Adipose tissue (tissue), 3 donors: Measurements from ENCODE around the gene MBOAT7. TPM values are rescaled to one million over a fixed set of nuclear protein-coding genes. Genes with fewer than 3 reads are reported as not detected.
A peak's percentile ranks its signal among the peaks of the same experiment; 100 is the strongest.
"Not testable (repeated sequence)": the region's sequence is repeated elsewhere in the genome, so short reads cannot be mapped to it uniquely, and the experiment has no call there.

ENCODE experiments used
- H3K27ac ChIP-seq: one replicate; pipeline ENCODE4 v1.5.1; 2013; ENCODE audit warnings: low read depth, low read length
- WGBS, 3 donors: extraction: QIAGEN DNeasy Blood & Tissue Kit; methylation state at CpG; one replicate each; pipeline ENCODE4 v1.1.7; 2013; 5-methylcytosine and 5-hydroxymethylcytosine counted together
- polyA plus RNA-seq, 3 donors: library from polyadenylated mRNA; stranded (reverse); fragments of 200-250 nt; gene quantifications; one replicate each; pipeline ENCODE4 v1.2.3, GENCODE V29; 2013
- donor health status: healthy with polysubstance abuse.
- donor health status: Bipolar disorder and iron deficiency.
- donor health status: healthy.

The MBOAT7 gene
- polyA plus RNA-seq, 3 donors = 18.8 to 32.0 (median 27.5) TPM

DNA sequence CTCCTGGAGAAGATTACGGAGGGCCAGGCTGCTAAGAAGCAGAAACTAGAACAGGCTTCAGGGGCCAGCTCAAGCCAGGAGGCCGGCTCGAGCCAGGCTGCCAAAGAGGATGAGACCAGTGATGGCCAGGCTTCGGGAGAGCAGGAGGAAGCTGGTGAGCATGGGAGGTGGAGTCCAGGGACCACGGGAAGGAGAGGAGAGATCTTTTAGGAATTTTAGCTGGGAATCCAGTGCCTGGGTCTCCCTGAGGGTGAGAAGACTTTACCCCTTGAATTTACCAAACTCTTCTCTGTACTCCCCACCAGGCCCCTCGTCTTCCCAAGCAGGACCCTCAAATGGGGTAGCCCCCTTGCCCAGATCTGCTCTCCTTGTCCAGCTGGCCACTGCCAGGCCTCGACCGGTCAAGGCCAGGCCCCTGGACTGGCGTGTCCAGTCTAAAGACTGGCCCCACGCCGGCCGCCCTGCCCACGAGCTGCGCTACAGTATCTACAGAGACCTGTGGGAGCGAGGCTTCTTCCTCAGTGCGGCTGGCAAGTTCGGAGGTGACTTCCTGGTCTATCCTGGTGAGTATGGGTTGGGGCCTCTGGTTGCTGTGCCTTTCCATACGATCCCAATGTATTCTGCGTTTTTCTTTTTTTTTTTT lies 2.6 kb upstream of the MBOAT7 start:
- 60 to 66% (median 65%) methylated on average over 19 of the region's 19 CpGs for WGBS, 3 donors
- peak overlapping the region; percentile 80 for H3K27ac ChIP-seq

- WGBS, 3 donors = 1% methylated on average over 69 to 77 of the region's 77 CpGs
- H3K27ac ChIP-seq = peak within 1 kb of the TSS; percentile 82
Measured at GRCh38 chr19:54191011-54191810, 1.8 kb upstream of the MBOAT7 start, which contains the start of gene TSEN34. Gene TSEN34 (plus strand): TSS chr19:54191308. CDS start chr19:54191365, 57 bp downstream.

GRCh38 chr19:54190503-54191010 lies 1.2 kb upstream of the MBOAT7 start:
- 0% methylated on average over 49 to 56 of the region's 56 CpGs for WGBS, 3 donors
- H3K27ac ChIP-seq = peak overlapping the region; percentile 82

DNA sequence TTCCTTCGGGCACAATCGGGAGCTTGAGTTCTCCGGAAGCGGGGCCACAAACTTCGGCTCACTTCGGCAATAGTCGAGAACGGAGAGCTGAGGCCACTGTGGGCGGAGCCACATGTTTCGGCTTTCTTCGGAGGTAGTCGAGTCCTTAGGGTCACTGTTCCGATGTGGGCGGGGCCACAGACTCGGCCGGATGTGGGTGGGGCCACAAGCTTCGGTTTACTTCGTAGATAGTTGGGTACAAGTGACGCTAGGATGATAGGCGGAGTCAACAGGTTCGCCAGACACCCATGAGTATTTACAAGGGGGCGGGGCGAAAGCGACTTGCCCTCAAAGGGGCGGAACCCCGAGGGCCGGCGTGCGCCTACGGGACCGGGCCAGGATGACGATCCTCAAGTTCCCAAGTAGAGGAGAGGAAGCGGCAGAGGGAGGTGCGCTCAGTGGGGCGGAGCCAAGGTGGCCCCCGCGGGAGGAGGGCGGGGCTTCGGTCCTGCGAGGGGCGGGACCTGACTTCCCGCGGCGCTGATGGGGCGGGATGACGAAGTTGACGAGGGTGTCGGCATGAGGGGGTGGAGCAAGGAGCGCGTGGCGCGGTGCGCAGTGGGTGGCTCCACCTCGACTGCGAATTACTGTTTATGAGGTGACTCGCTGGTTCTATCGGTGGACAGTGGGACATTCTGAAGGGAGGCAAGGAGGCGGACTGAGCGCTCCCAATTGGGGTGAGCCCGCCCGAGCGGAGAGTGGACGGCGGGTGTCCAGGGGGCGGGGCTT lies 539 bp upstream of the MBOAT7 start:
- WGBS, 3 donors = 0 to 1% (median 0%) methylated on average over 60 to 65 of the region's 65 CpGs

DNA sequence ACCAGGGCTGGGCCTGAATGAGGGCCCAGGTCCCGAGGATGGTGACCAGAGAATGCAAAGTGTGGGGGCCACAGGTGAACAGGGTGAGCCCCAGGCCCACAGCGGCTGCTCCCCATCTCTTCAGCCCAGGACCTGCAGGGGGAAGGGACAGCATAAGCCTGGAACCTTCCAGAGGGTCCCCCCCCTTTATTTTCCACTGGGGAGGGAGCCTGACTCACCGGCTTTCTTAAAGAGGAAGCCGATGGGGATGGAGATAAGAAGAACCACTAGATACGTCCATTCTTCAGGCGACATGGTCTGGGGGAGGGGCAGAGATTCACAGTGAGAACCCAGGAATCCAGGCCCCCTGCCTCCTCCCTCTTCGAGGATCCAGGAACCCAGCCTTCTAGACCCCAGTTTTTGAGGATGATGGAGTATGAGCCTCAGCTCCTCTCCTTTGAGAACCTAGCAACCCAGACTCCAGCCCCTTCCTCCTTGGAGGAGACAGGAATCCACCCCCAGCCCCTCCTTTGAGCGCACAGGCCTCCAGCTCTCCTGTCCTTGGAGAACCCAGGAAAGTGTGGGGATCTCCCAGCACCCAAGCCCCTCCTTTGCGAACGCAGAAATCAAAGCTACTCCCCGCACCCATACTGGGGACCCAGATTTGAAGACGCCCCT lies 1.0 kb downstream of the MBOAT7 start:
- WGBS, 3 donors = 15 to 24% (median 18%) methylated on average over 12 of the region's 12 CpGs
- no peak overlapping the region for H3K27ac ChIP-seq

More for the DNA sequence above, 539 bp upstream of the MBOAT7 start:
- peak overlapping the region; percentile 82 for H3K27ac ChIP-seq

- H3K27ac ChIP-seq = no peak overlapping the region
Measured at GRCh38 chr19:54186934-54187381, 2.4 kb downstream of the MBOAT7 start.

GRCh38 chr19:54186351-54186750 lies 3.0 kb downstream of the MBOAT7 start:
- H3K27ac ChIP-seq = no peak overlapping the region
- WGBS, 3 donors = 59 to 89% (median 84%) methylated on average over 8 of the region's 8 CpGs

More at GRCh38 chr19:54186934-54187381, 2.4 kb downstream of the MBOAT7 start:
- WGBS, 3 donors = 46 to 86% (median 82%) methylated on average over 11 of the region's 11 CpGs

- 41 to 86% (median 83%) methylated on average over 11 of the region's 11 CpGs for whole genome bisulfite sequencing, 3 donors
- no peak overlapping the region for H3K27ac ChIP-seq
Measured at GRCh38 chr19:54183431-54183830, 5.9 kb downstream of the MBOAT7 start.

- WGBS, 3 donors = 84 to 89% (median 85%) methylated on average over 3 of the region's 3 CpGs
- H3K27ac ChIP-seq = not testable (repeated sequence)
Measured at GRCh38 chr19:54181894-54182293, 7.5 kb downstream of the MBOAT7 start.

- no peak overlapping the region for H3K27ac ChIP-seq
- WGBS, 3 donors = 91 to 96% (median 96%) methylated on average over 28 to 37 of the region's 37 CpGs
Measured at GRCh38 chr19:54180691-54181091, 8.7 kb downstream of the MBOAT7 start.

GRCh38 chr19:54179921-54180461 lies 9.4 kb downstream of the MBOAT7 start:
- H3K27ac ChIP-seq = no peak overlapping the region

GRCh38 chr19:54179262-54179852 lies 10.0 kb downstream of the MBOAT7 start:
- WGBS, 3 donors = 74 to 88% (median 79%) methylated on average over 10 of the region's 10 CpGs
- H3K27ac ChIP-seq = no peak overlapping the region

More at GRCh38 chr19:54179921-54180461, 9.4 kb downstream of the MBOAT7 start:
- WGBS, 3 donors = 33 to 64% (median 58%) methylated on average over 10 of the region's 10 CpGs

- WGBS, 3 donors = 70 to 84% (median 80%) methylated on average over 23 of the region's 23 CpGs
- no peak overlapping the region for H3K27ac ChIP-seq
Measured at GRCh38 chr19:54178581-54179261, 10.7 kb downstream of the MBOAT7 start.

GRCh38 chr19:54173951-54174834 lies 15.2 kb downstream of the MBOAT7 start:
- H3K27ac ChIP-seq = no peak overlapping the region
- WGBS, 3 donors = 74 to 76% (median 75%) methylated on average over 19 to 25 of the region's 25 CpGs

DNA sequence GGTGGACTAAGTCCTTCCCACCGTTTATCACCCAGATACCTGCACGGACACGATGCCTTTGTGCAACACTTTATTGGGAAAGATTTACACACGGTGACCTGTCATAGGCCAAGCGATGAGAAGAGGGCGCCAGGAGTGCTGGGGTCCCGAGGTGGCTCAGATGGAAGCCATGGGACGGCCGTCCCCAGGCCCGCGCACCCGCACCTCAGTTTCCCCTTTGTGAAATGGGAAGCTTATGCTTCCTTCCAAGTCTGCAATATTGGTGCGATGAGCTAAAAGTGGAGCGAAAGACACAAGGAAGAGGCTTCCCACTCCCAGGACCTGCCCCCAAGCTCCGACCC lies 16.1 kb downstream of the MBOAT7 start:
- H3K27ac ChIP-seq = no peak overlapping the region
- WGBS, 3 donors = 35 to 44% (median 36%) methylated on average over 15 of the region's 15 CpGs
